ENCODE measurements around the gene SPATA6L.

The SPATA6L gene

DNA sequence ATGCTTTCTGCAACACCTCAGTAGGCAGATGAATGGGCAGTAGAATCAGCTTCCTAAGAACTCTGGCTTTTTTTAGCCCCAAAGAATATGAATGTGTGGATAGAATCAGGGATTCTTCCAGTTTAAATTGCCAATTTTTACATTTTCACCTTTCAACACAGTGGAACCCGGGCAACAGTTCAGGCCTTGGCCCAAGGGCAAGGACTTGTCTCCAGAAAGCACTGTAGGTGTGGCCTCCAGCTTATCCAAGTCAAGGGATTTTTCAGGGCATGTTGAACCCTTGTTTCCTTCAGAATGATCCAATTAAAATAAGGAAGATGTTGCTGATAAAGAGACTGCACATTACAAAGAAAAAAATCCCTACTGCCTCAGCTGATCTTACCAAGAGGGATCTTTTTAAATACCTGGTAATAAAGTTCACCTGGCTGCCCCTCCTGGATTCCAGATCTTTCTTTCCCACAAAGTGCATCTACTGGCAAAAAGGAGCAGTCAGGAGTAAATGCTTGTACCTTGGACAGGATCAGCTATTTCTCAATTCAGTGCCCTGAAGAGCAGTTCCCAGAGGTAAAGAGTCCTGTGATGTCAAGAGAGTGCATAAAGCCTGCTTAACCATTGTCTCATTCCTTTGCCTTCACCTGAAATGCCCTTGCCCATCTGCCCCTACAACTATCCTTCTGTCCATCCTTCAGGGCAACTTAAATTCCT is 84.3 kb downstream of the SPATA6L start:
- no peak for DNase-seq (ENCODE audit: low spot score)
- Histone ChIP-seq H3K14ac (ENCODE audit: low read length) (no peak overlapping the region), H3K27ac (replicated peaks; ENCODE audit: low read length) (no peak overlapping the region), H3K4me1 (ENCODE audit: control insufficient read depth in 2 of 2, insufficient read depth in 1 of 2, low read depth in 1 of 2, low read length in 2 of 2) (no peaks in the 10 kb centered on the region), H3K4me3 (ENCODE audit: low read length in 2 of 2) (no peak overlapping the region), H3K18ac (ENCODE audit: low read length) (no peak overlapping the region), H2BK12ac (ENCODE audit: low read length) (no peak overlapping the region), H3K4me2 (ENCODE audit: insufficient read depth, low read length, poor library complexity, severe bottlenecking) (no peak overlapping the region), H2BK15ac (ENCODE audit: low read length) (no peak overlapping the region), H2BK120ac (ENCODE audit: low read depth, low read length) (no peak overlapping the region), H4K91ac (ENCODE audit: low read depth, low read length, poor library complexity) (no peak overlapping the region), H3K36me3 (replicated peaks in 1 of 2; ENCODE audit: control insufficient read depth in 2 of 2, insufficient read depth in 2 of 2, low read length in 2 of 2) (peaks cover 0 to 1% of the 10 kb centered on the region in 2 donors), H2AK5ac (ENCODE audit: low read depth, low read length) (no peak overlapping the region), H2BK5ac (ENCODE audit: low read length) (no peak overlapping the region), H4K8ac (ENCODE audit: low read depth, low read length) (no peak overlapping the region), H3K79me1 (ENCODE audit: low read depth, low read length) (no peaks in the 10 kb centered on the region), H3K9ac (ENCODE audit: low read depth, low read length, poor library complexity) (no peak overlapping the region), H3K23ac (ENCODE audit: low read depth, low read length, poor library complexity) (no peak overlapping the region), H3K27me3 (ENCODE audit: control insufficient read depth in 3 of 3, insufficient read depth in 3 of 3, low read depth in 1 of 3, low read length in 3 of 3) (no peaks in the 10 kb centered on the region), H3K9me3 (replicated peaks in 1 of 2; ENCODE audit: control insufficient read depth in 2 of 2, insufficient read depth in 1 of 2, low read depth in 1 of 2, low read length in 2 of 2) (no peaks in the 10 kb centered on the region), H3K4ac (ENCODE audit: low read length) (no peak overlapping the region), H2AFZ (ENCODE audit: low read length) (no peak overlapping the region)
- WGBS, 2 donors (ENCODE audit: extremely low coverage in 2 of 2, insufficient read length in 2 of 2, insufficient replicate concordance in 1 of 2) = no CpG with 5 or more reads among the region's 1 CpG

DNA sequence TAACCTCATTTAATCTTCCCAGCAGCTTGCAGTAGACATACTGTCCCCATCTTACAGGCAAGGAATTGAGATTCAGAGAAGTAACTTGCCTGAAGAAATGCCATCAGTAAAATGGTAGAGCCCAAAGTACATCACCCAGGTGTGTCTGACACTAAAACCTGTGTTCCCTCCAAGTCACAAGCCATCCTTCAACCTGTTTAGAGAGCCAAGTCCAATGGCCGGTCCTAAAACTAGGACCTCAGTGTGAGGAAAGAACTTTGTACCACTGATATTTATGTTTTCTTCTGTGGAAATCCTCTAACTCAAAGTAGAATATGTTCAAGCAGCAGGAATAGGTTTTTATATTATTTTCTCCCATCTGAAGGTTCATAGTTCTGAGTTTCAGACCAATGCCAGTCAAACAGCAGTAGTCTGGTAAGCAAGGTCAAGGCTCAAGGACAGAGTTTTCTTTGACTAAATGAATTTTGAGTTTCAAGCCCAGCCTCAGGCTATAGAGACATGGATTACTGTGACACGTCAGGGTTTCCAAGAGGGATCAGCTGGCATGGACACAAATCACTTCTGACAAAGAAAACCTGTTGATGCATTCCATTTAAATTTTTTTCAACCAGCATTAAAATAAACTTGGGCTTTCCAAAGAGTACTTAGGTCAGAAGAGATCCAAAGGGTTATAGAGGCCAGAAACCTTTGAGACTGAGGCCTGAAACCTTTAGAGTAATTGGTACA is 85.1 kb downstream of the SPATA6L start:
- H2AFZ ChIP-seq (ENCODE audit: low read length) = no peak overlapping the region
- H2BK12ac ChIP-seq (ENCODE audit: low read length) = no peak overlapping the region
- H3K4me2 ChIP-seq (ENCODE audit: insufficient read depth, low read length, poor library complexity, severe bottlenecking) = no peak overlapping the region
- no peak overlapping the region for H2BK15ac ChIP-seq (ENCODE audit: low read length)
- H3K14ac ChIP-seq (ENCODE audit: low read length) = no peak overlapping the region
- no CpG with 5 or more reads among the region's 2 CpGs for WGBS, 2 donors (ENCODE audit: extremely low coverage in 2 of 2, insufficient read length in 2 of 2, insufficient replicate concordance in 1 of 2)
- H3K79me1 ChIP-seq (ENCODE audit: low read depth, low read length) = no peaks in the 10 kb centered on the region
- H3K4ac ChIP-seq (ENCODE audit: low read length) = no peak overlapping the region
- no peak overlapping the region for H3K18ac ChIP-seq (ENCODE audit: low read length)
- H3K9ac ChIP-seq (ENCODE audit: low read depth, low read length, poor library complexity) = no peak overlapping the region
- peaks cover 0 to 1% of the 10 kb centered on the region in 2 donors for H3K36me3 ChIP-seq (replicated peaks in 1 of 2; ENCODE audit: control insufficient read depth in 2 of 2, insufficient read depth in 2 of 2, low read length in 2 of 2)
- no peaks in the 10 kb centered on the region for H3K4me1 ChIP-seq (ENCODE audit: control insufficient read depth in 2 of 2, insufficient read depth in 1 of 2, low read depth in 1 of 2, low read length in 2 of 2)
- no peak overlapping the region for H3K4me3 ChIP-seq (ENCODE audit: low read length in 2 of 2)
- H4K91ac ChIP-seq (ENCODE audit: low read depth, low read length, poor library complexity) = no peak overlapping the region
- no peaks in the 10 kb centered on the region for H3K9me3 ChIP-seq (replicated peaks in 1 of 2; ENCODE audit: control insufficient read depth in 2 of 2, insufficient read depth in 1 of 2, low read depth in 1 of 2, low read length in 2 of 2)
- no peak overlapping the region for H2BK5ac ChIP-seq (ENCODE audit: low read length)
- H3K27ac ChIP-seq (replicated peaks; ENCODE audit: low read length) = no peak overlapping the region
- H2BK120ac ChIP-seq (ENCODE audit: low read depth, low read length) = no peak overlapping the region
- no peaks in the 10 kb centered on the region for H3K27me3 ChIP-seq (ENCODE audit: control insufficient read depth in 3 of 3, insufficient read depth in 3 of 3, low read depth in 1 of 3, low read length in 3 of 3)
- no peak overlapping the region for H4K8ac ChIP-seq (ENCODE audit: low read depth, low read length)
- DNase-seq (ENCODE audit: low spot score) = no peak
- H3K23ac ChIP-seq (ENCODE audit: low read depth, low read length, poor library complexity) = no peak overlapping the region
- no peak overlapping the region for H2AK5ac ChIP-seq (ENCODE audit: low read depth, low read length)

DNA sequence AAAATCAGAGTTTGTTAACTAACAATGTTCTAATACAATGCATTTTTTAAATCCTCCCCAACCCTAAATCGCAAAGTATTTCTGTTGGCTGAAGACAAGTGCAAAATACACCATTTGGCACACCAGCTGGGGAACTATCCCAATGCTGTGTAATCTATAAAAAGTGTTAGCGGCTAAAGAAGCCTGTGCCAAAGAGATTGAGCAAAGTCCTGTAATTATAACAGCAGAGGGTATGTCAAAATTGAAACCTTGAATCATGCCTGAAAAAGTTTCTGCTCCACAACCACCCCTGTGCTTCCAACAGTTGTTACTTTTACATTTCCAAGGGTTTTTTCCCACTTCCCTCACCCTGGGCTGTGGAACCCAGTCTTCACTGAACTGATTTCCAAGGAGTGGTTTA is 87.3 kb downstream of the SPATA6L start:
- H3K14ac ChIP-seq (ENCODE audit: low read length) = no peak overlapping the region
- no peak overlapping the region for H2BK5ac ChIP-seq (ENCODE audit: low read length)
- H3K4me1 ChIP-seq (ENCODE audit: control insufficient read depth in 2 of 2, insufficient read depth in 1 of 2, low read depth in 1 of 2, low read length in 2 of 2) = no peaks in the 10 kb centered on the region
- H3K23ac ChIP-seq (ENCODE audit: low read depth, low read length, poor library complexity) = no peak overlapping the region
- no peak overlapping the region for H3K27ac ChIP-seq (replicated peaks; ENCODE audit: low read length)
- H2AFZ ChIP-seq (ENCODE audit: low read length) = no peak overlapping the region
- H3K4ac ChIP-seq (ENCODE audit: low read length) = no peak overlapping the region
- H3K36me3 ChIP-seq (replicated peaks in 1 of 2; ENCODE audit: control insufficient read depth in 2 of 2, insufficient read depth in 2 of 2, low read length in 2 of 2) = peaks cover 0 to 1% of the 10 kb centered on the region in 2 donors
- H3K79me1 ChIP-seq (ENCODE audit: low read depth, low read length) = no peaks in the 10 kb centered on the region
- no peak overlapping the region for H2AK5ac ChIP-seq (ENCODE audit: low read depth, low read length)
- no peak overlapping the region for H2BK120ac ChIP-seq (ENCODE audit: low read depth, low read length)
- no peaks in the 10 kb centered on the region for H3K27me3 ChIP-seq (ENCODE audit: control insufficient read depth in 3 of 3, insufficient read depth in 3 of 3, low read depth in 1 of 3, low read length in 3 of 3)
- no peak for DNase-seq (ENCODE audit: low spot score)
- H3K18ac ChIP-seq (ENCODE audit: low read length) = no peak overlapping the region
- H4K8ac ChIP-seq (ENCODE audit: low read depth, low read length) = no peak overlapping the region
- no peaks in the 10 kb centered on the region for H3K9me3 ChIP-seq (replicated peaks in 1 of 2; ENCODE audit: control insufficient read depth in 2 of 2, insufficient read depth in 1 of 2, low read depth in 1 of 2, low read length in 2 of 2)
- no peak overlapping the region for H3K4me3 ChIP-seq (ENCODE audit: low read length in 2 of 2)
- no peak overlapping the region for H2BK12ac ChIP-seq (ENCODE audit: low read length)
- H3K4me2 ChIP-seq (ENCODE audit: insufficient read depth, low read length, poor library complexity, severe bottlenecking) = no peak overlapping the region
- H2BK15ac ChIP-seq (ENCODE audit: low read length) = no peak overlapping the region
- H4K91ac ChIP-seq (ENCODE audit: low read depth, low read length, poor library complexity) = no peak overlapping the region
- no peak overlapping the region for H3K9ac ChIP-seq (ENCODE audit: low read depth, low read length, poor library complexity)
- WGBS, 2 donors (ENCODE audit: extremely low coverage in 2 of 2, insufficient read length in 2 of 2, insufficient replicate concordance in 1 of 2) = no CpG with 5 or more reads among the region's 2 CpGs

DNA sequence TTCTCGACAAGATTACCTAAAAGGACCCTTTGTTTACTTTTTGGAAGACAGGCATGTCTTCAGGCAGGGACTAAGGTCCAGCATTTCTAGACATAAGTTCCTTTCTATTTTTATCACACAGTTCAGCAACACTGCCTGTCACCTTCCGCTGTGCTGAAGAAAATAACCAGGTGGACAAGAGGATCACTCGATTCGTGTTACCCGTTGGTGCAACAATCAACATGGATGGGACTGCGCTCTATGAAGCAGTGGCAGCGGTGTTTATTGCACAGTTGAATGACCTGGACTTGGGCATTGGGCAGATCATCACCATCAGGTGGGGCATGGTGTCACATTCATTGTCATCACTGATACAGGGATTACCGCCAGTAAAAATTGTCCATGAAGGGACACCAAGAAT is 89.8 kb downstream of the SPATA6L start:
- no peak overlapping the region for H4K91ac ChIP-seq (ENCODE audit: low read depth, low read length, poor library complexity)
- H2BK5ac ChIP-seq (ENCODE audit: low read length) = no peak overlapping the region
- no peak overlapping the region for H3K18ac ChIP-seq (ENCODE audit: low read length)
- no peaks in the 10 kb centered on the region for H3K79me1 ChIP-seq (ENCODE audit: low read depth, low read length)
- no peak overlapping the region for H3K4ac ChIP-seq (ENCODE audit: low read length)
- DNase-seq (ENCODE audit: low spot score) = no peak
- no peaks in the 10 kb centered on the region for H3K4me1 ChIP-seq (ENCODE audit: control insufficient read depth in 2 of 2, insufficient read depth in 1 of 2, low read depth in 1 of 2, low read length in 2 of 2)
- H3K27me3 ChIP-seq (ENCODE audit: control insufficient read depth in 3 of 3, insufficient read depth in 3 of 3, low read depth in 1 of 3, low read length in 3 of 3) = no peaks in the 10 kb centered on the region
- H2AK5ac ChIP-seq (ENCODE audit: low read depth, low read length) = no peak overlapping the region
- no CpG with 5 or more reads among the region's 8 CpGs for WGBS, 2 donors (ENCODE audit: extremely low coverage in 2 of 2, insufficient read length in 2 of 2, insufficient replicate concordance in 1 of 2)
- H3K4me3 ChIP-seq (ENCODE audit: low read length in 2 of 2) = no peak overlapping the region
- no peak overlapping the region for H2BK12ac ChIP-seq (ENCODE audit: low read length)
- no peaks in the 10 kb centered on the region for H3K9me3 ChIP-seq (replicated peaks in 1 of 2; ENCODE audit: control insufficient read depth in 2 of 2, insufficient read depth in 1 of 2, low read depth in 1 of 2, low read length in 2 of 2)
- H2AFZ ChIP-seq (ENCODE audit: low read length) = no peak overlapping the region
- no peak overlapping the region for H3K14ac ChIP-seq (ENCODE audit: low read length)
- no peaks in the 10 kb centered on the region for H3K36me3 ChIP-seq (replicated peaks in 1 of 2; ENCODE audit: control insufficient read depth in 2 of 2, insufficient read depth in 2 of 2, low read length in 2 of 2)
- H3K9ac ChIP-seq (ENCODE audit: low read depth, low read length, poor library complexity) = no peak overlapping the region
- H2BK15ac ChIP-seq (ENCODE audit: low read length) = no peak overlapping the region
- no peak overlapping the region for H2BK120ac ChIP-seq (ENCODE audit: low read depth, low read length)
- H3K4me2 ChIP-seq (ENCODE audit: insufficient read depth, low read length, poor library complexity, severe bottlenecking) = no peak overlapping the region
- no peak overlapping the region for H3K23ac ChIP-seq (ENCODE audit: low read depth, low read length, poor library complexity)
- H4K8ac ChIP-seq (ENCODE audit: low read depth, low read length) = no peak overlapping the region
- no peak overlapping the region for H3K27ac ChIP-seq (replicated peaks; ENCODE audit: low read length)
